Breast epithelium (tissue), 3 donors: Measurements from ENCODE around the gene GRIA4.

ENCODE experiments used
- CTCF ChIP-seq, 3 donors: fragments of 450-650 bp; IDR thresholded peaks; one replicate each; pipeline ENCODE4 v1.5.1; 2016 to 2017; ENCODE audit warnings: antibody characterized with exemption in 3 of 3, mild to moderate bottlenecking in 3 of 3, moderate library complexity in 3 of 3
- POLR2A ChIP-seq: fragments of 450-650 bp; IDR thresholded peaks from one replicate; pipeline ENCODE4 v1.6.1; 2016; ENCODE audit warnings: antibody characterized with exemption, mild to moderate bottlenecking, moderate library complexity
- POLR2AphosphoS5 ChIP-seq, 3 donors: sonication (generic); formaldehyde crosslinking; IDR thresholded peaks; one replicate each; pipeline ENCODE4 v1.6.1; 2017; ENCODE audit warnings: antibody characterized with exemption in 3 of 3

DNA sequence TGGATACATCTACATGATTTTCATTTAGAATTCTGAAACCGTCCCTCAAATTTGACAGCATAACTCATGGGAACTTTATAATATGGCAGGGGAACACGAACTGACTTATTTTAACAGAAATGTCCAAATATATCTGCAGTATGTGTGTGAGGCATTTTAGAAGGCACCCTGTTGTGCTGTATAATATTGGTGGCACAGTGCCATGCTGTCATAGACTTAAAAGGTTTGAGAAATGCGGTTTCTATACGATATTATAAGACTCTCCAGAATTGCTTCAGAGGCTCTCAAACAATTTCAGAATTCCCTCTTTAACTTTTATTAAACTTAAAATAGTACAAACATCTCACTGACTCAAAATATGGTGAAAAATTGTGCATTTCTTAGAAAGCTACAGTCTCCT lies 230.5 kb downstream of the GRIA4 start:
- TF ChIP-seq POLR2AphosphoS5 (IDR thresholded peaks at IDR 0.05) (no peak), CTCF (IDR thresholded peaks at IDR 0.05) (no peak), POLR2A (no peak)
